Ammon's horn (tissue), 1 donor: ENCODE measurements around the gene KIAA1328.
"Not testable (repeated sequence)": the region's sequence is repeated elsewhere in the genome, so short reads cannot be mapped to it uniquely, and the experiment has no call there.

Experiments used
- DNase-seq: peaks from one replicate; pipeline ENCODE4 v3.0.0-alpha.2; 2016; ENCODE audit warnings: low spot score

The KIAA1328 gene

GRCh38 chr18:36887864-36888263 lies 58.9 kb downstream of the KIAA1328 start:
- no peak for DNase-seq

GRCh38 chr18:36888778-36889177 lies 59.9 kb downstream of the KIAA1328 start:
- no peak for DNase-seq

GRCh38 chr18:36889321-36889720 lies 60.4 kb downstream of the KIAA1328 start:
- DNase-seq = no peak

GRCh38 chr18:36889742-36890141 lies 60.8 kb downstream of the KIAA1328 start:
- no peak for DNase-seq

GRCh38 chr18:36890598-36890997 lies 61.7 kb downstream of the KIAA1328 start:
- DNase-seq = no peak

GRCh38 chr18:36893227-36893626 lies 64.3 kb downstream of the KIAA1328 start:
- no peak for DNase-seq

GRCh38 chr18:36895606-36896005 lies 66.7 kb downstream of the KIAA1328 start:
- no peak for DNase-seq

- DNase-seq = no peak
Measured at GRCh38 chr18:36897253-36897652, 68.3 kb downstream of the KIAA1328 start.

GRCh38 chr18:36899289-36899688 lies 70.4 kb downstream of the KIAA1328 start:
- no peak for DNase-seq

- DNase-seq = no peak
Measured at GRCh38 chr18:36900466-36900865, 71.5 kb downstream of the KIAA1328 start.

GRCh38 chr18:36901277-36901701 lies 72.4 kb downstream of the KIAA1328 start:
- no peak for DNase-seq

GRCh38 chr18:36903215-36903928 lies 74.4 kb downstream of the KIAA1328 start:
- no peak for DNase-seq

GRCh38 chr18:36905571-36905970 lies 76.6 kb downstream of the KIAA1328 start:
- no peak for DNase-seq

- DNase-seq = not testable (repeated sequence)
Measured at GRCh38 chr18:36909282-36909681, 80.4 kb downstream of the KIAA1328 start.

GRCh38 chr18:36912887-36913286 lies 84.0 kb downstream of the KIAA1328 start:
- DNase-seq = no peak

GRCh38 chr18:36917907-36918306 lies 89.0 kb downstream of the KIAA1328 start:
- no peak for DNase-seq

GRCh38 chr18:36929601-36930000 lies 100.7 kb downstream of the KIAA1328 start:
- no peak for DNase-seq

- no peak for DNase-seq
Measured at GRCh38 chr18:36931106-36931505, 102.2 kb downstream of the KIAA1328 start.

- DNase-seq = no peak
Measured at GRCh38 chr18:36933552-36933951, 104.6 kb downstream of the KIAA1328 start.

GRCh38 chr18:36934884-36935283 lies 106.0 kb downstream of the KIAA1328 start:
- no peak for DNase-seq

GRCh38 chr18:36942264-36942663 lies 113.3 kb downstream of the KIAA1328 start:
- no peak for DNase-seq

GRCh38 chr18:36947820-36948348 lies 119.0 kb downstream of the KIAA1328 start:
- DNase-seq = no peak

- no peak for DNase-seq
Measured at GRCh38 chr18:36950282-36950681, 121.4 kb downstream of the KIAA1328 start.

- no peak for DNase-seq
Measured at GRCh38 chr18:36950960-36951359, 122.0 kb downstream of the KIAA1328 start.
